GM11168 (cell line): ENCODE measurements around the gene LRRC4B.

Experiments used
- in situ Hi-C: fragments of 300-500 bp; cut with MboI; formaldehyde crosslinking; loops from one replicate; pipeline ENCODE4 v1.12.0; 2022; ENCODE audit warnings: low sequenced_read_pairs; ENCODE audit not compliant: unreplicated experiment

Gene LRRC4B

DNA sequence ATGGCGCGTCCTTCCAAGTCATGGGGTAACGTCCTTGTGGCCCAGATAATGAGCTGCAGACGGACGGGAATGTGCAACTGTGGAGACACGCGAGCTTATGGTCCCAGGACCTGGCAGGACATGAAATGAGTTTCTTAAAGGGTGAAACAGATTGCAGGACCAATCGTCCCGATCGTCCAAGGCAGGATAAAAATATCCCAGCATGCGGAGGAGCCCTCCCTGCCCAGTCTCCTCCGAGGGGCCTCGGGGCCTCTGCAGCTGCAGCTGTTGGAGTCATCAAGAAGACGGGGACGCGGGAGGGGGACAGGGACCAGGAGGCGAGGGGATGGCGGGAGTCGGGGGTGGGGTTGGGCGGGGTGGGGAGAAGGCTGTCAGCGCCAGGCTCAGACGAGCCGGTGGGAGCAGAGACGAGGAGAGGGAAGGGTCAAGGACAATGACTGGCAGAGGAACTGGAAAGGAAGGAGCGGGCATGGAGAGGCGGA, 77.2 kb downstream of the LRRC4B start:
- in situ Hi-C loops = no loop called here

DNA sequence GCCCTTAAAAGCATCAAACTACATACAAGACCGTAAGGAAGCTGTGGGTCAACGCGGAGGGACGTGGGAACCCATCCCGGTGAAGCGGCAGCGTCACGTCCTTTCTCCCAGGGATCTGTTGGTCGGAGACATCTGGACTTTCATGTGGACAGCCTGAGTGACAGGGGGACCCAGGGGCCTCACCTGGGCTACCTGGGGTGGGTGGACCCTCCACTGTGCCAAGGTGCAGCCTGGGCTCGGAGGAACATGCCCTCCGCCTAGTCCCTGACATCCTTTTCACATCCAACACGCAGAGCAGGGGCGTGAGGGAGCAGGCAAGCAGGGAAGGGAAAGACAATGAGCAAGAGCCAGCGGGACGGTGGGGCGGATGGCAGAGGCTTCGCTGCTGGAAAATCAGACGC, 77.8 kb downstream of the LRRC4B start:
- in situ Hi-C loops = no loop called here

DNA sequence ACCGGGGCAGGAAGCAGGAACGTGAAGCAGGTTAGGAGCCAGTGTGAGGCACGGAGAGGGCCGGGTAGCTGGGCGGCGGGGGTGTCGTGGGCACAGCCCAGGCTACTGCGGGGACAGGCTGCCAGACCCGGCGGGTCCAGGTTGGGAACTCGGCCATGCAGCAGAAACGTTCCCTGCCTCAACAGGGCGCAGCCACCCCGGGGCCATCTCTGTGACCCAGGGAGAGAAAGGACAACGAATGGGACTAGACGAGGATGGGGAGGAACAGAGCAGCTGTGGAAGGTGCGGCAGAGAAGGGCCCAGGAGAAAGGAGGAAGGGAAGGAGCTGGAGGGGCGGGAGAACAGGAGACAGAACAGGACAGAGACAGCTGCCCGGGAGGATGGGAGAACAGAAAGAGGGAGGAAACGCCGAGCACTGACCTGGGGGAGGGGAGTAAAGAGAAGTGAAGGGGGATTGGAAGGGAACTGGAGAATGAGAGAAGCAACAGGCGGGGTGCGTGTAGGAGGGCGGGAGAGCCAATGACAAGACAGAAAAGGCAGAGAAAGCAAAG, 78.7 kb downstream of the LRRC4B start:
- in situ Hi-C loops = no loop called here

DNA sequence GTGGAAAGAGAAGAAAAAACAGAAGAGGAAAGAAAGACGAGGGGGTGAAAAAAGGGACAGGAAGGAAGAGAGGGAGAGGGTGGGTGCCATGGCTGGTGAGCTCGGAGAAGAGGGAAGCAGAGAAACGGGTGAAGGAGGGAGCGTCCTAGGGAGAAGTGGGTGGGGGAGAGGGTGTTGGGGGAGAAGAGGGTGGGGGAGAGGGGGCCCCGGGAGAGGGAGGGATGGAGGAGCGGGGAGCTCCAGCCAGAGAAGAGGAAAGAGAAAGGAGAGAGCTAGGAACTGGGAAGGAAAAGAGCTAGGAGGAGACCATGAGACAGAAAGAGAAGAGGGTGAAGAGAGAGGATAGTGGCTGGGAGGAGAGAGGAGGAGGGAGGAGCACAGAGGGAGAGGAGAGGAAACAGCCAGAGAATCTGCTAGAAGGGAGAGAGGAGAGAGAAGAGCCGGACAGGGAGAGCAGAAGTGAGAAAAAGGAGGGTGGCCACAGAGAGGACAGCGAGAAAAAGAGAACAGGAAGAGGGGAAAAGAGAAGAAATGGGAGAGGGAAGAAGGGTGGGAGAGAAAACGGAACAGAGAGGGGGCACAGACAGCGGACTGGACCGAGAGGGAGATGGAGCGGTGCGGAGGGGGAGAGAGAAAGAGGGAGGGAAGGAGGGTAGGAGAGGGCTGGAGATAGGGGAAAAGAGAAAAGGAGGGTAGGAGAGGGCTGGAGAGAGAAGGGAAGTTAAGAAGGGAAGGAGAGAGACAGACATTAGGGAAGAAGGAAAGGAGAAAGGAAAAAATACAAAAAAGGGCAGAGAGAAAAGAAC, 79.6 kb downstream of the LRRC4B start:
- in situ Hi-C loops = no loop called here

DNA sequence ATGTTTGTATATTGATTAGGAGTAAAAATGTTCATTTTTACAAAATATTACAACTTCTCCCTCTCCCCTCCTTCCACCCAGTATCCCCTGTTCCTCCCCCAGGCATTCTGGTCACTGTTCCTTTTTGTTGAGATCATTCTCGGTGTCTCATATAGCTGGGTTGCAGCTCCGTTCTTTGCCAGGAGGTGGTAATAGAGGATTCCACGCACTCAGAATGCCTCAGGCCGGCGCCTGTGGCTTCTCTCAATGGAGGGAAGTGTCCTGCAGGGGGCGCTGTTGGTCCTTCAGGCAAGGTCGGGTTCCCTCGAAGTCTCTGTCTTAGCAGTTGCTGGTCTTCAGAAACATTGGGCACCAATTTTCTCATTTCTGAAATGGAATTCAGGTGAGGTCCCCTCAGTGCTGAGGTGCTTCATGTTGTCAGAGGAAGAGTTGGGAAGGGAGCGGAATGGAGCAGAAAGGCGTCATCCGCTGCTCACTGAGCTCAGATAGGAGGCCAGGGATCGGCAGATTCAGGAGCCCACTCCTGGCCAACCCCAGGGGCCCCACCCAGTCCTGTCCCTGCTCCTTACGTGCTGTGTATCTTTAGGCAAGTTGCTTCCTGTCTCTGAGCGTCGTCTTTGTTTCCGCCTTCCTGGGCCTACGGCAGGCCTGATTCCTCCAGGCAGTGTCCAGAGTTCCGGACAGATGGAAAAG, 81.3 kb downstream of the LRRC4B start:
- in situ Hi-C loops = no loop called here

DNA sequence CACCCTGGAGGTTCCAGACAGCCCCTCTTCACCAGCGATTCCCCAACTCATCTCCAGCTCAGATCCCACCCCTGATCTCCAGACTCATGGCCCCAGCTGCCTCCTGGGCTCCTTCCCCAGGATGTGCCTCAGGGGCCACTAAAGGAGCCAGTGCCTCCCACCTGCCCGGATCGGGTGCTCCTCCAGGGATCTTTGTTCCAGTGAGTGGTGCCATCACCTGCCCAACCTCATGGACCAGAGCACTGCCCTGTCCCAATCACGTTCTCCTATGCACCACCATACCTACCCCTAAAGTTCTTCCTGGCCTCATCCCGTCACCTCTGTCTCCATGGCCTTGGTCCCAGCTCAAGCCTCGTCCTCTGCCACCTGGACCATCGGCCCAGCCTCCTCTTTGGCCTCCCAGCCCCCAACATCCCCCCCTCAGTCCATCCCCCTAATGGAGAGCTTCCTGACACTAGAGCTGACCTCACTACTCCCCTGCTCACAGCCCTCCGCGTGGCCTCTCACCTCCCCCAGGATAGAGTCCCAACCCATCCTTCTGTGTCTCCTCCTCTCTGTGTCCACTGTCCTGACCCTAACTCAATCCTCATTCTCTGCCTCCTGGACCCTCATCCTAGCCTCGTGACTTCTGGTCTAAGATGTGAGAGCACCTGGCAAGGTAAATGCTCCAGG, 82.8 kb downstream of the LRRC4B start:
- in situ Hi-C loops = no loop called here

DNA sequence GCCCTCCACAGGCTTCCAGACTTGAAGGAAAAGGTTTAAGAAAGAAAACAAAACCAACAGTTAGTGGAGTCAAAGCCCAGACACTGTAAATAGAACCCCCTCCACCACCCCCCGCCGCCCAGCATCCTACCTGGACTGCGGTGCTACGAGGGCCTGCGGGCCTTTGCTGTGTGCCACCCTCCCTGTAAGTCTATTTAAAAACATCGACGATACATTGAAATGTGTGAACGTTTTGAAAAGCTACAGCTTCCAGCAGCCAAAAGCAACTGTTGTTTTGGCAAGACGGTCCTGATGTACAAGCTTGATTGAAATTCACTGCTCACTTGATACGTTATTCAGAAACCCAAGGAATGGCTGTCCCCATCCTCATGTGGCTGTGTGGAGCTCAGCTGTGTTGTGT, 85.3 kb downstream of the LRRC4B start:
- in situ Hi-C loops = no loop called here

DNA sequence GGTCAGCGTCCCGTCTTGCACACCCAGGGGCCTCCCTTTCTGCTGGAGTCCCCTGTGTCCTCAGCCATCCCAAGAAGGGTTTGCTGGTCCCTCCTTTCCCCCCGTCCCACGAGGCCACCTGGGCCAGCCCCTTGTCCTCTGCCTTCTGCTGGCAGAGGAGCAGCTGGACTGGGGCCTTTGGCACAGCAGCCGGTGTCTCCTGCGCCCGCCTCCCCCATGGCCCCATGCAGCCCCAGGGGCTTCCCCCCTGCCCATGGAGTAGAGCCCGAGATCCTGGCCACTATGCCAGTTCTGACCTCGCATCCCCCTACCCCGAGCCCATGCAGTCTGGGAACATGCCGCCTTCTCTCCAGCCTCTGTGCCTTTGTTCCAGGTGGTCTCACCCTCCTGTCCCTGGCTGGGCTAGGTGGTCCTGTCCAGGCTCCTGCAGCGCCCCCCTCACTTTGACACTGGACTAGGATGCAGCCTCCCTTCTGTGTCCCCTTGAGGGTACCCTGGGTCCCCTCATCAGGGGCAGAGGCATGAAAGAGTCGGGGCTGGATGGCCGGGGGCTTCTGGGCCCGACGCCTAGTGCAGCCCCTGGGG, 85.9 kb downstream of the LRRC4B start:
- in situ Hi-C loops = no loop called here

DNA sequence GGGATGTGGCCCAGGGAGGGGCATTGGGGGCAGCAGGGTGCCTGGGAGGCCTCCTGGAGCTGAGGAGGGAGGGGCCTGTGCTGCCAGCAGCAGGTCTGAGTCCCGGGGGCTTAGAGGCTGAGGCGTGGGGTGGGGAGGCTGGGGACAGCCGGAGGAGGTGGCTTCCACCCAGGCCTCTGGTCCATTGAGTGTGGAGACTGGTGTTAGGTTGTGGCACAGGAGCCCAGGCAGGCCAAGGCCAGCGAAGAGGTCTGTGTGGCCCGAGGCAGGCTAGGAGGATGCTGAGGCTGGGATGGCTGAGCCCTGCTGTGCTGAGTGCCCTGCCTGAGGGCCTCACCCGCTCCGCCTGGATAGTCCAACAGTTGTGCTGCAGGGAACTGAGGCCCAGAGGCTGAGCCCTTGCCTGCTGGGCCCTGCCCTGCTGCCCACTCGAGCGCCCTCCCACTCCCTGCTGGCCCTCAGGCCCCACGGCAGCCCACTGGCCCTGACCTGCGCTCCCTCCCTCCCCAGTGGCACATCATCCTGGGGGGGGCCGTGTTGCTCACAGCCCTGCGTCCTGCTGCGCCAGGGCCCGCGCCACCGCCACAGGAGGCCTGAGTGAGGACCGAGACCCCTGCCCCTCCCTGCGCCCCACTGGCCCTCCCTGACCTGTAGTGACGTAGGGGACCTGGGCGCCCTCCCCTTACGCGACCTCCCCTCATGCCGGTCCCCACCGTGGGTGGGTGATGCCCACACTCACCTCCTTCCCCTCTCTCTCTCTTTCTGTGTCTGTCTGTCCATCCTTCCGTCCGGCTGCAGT, 86.7 kb downstream of the LRRC4B start:
- in situ Hi-C loops = no loop called here

DNA sequence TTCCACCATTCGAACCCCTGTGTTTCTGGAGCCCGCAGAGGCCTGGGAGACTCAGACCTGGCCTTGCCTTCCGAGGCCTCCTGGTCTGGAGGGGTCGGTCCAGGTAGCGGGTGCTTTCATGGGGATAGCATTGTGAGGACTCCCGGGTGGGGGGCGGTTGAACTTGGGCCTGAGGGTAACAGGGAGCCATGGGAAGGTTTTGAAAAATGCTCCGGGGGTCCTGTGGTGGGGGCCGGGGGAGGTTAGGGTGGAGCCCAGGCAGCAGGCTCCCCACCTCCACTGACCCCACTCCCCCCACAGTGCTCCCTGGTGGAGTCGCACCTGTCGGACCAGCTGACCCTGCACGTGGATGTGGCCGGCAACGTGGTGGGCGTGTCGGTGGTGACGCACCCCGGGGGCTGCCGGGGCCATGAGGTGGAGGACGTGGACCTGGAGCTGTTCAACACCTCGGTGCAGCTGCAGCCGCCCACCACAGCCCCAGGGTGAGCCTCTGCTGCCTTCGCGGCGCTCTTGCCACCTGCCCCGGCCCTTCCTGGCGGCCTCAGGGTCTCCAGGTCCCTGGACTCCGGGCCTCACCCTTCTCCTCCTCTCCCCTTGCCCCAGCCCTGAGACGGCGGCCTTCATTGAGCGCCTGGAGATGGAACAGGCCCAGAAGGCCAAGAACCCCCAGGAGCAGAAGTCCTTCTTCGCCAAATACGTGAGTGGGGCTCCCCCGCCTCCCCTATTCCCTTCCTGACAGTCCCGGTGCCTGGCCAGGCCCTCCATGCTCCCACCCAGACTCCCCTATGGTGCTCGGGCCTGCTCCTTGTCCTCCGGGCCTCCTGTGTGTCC, 87.7 kb downstream of the LRRC4B start:
- in situ Hi-C loops = no loop called here

DNA sequence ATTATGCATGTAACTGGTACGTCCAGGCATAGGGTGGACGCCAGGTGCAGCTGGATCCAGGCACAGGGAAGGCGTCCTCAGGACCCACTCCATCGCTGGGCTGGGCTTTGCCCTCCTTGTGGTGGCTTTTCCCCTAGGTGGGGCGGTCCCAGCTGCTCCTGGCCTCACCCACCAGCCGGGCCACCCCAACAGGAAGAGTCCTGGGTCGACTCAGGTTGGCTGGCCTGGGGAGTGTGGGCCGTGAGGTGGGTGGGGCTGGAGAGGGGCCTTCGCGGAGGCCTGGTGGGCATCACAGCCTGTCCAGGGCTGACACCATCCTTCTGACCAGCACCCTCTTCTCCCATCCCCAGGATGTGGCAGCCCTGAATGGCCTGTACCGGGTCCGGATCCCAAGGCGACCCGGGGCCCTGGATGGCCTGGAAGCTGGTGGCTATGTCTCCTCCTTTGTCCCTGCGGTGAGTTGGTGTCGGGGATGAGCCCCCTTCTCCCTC, 88.4 kb downstream of the LRRC4B start:
- in situ Hi-C loops = no loop called here

DNA sequence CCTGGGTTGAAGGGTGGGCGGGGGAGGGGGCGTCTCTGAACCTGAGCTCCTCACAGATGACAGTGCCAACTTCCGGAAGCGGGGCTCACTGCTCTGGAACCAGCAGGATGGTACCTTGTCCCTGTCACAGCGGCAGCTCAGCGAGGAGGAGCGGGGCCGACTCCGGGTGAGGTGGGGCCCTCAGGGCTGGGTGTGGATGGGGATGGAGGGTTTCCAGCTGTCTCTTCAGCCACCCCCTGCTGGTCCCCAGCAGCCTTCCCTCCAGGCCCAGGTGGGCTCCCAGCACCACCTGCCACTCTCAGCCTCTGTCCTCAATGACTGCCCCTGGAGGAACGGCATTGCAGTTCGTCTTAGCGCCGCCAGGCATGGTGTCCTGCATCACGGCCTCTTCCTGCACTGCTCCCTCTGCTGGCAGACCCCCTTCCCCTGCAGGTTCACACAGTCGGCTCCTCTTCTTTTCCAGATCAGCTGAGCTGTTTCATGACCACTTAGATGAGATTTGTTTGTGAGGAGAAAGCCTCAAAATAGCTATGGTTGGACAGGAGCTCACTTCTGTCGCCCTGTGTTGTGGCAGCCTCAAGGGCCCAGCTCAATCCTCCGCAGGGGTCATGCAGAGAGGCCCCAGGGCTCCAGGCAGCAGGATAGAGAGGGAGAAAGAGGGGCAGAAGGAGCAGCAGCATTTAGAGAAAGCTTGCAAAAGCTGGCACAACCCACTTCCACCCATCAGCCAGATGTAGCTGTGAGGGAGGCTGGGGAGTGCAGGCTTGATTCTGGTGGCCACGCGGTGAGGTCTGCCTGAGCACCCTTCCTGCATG, 89.1 kb downstream of the LRRC4B start:
- in situ Hi-C loops = no loop called here

DNA sequence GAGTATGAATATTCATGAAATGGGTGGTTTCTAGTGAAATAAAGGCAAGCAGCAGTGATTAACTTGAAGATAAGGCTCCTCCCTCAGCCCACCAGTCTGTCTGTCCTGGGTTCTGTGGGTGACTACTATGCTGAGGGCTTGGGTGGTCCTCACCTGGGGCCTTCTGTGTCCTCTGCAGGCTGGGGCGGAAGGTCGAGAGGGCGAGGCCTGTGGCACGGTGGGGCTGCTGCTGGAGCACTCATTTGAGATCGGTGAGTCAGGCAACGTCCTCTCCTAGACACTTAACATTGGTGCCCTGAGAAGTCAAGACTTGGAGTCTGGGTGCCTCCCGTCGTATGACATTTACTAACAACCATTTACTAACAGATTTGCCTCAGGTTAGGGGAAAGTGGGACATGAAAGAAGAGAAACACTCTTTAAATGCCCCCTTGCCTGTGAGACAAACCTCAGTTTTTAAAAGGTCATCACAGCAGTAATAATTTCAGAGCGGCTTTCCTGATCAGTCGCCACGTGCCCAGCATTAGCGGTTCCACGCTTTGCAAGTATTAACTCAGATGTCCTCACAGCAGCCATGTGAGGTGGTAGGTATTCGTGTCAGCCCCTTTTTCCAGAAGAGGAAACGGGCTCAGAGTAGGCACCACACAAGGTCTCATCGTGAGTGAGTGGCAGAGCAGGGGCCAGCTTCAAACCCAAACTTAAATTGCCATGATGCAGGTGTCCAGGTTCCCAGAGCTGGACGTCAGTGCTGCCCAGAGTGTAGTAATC, 90.3 kb downstream of the LRRC4B start:
- in situ Hi-C loops = no loop called here

DNA sequence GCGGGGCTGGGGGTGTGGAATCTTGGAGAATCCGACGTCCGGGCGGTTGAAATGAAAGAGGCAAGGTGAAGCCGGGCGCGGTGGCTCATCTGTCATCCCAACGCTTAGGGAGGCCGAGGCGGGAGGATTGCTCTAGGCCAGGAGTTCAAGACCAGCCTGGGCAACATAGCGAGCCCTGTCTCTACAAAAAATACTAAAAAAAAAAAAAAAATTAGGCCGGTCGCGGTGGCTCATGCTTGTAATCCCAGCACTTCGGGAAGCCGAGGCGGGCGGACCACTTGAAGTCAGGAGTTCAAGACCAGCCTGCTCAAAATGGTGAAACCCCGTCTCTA, 91.4 kb downstream of the LRRC4B start:
- in situ Hi-C loops = no loop called here

DNA sequence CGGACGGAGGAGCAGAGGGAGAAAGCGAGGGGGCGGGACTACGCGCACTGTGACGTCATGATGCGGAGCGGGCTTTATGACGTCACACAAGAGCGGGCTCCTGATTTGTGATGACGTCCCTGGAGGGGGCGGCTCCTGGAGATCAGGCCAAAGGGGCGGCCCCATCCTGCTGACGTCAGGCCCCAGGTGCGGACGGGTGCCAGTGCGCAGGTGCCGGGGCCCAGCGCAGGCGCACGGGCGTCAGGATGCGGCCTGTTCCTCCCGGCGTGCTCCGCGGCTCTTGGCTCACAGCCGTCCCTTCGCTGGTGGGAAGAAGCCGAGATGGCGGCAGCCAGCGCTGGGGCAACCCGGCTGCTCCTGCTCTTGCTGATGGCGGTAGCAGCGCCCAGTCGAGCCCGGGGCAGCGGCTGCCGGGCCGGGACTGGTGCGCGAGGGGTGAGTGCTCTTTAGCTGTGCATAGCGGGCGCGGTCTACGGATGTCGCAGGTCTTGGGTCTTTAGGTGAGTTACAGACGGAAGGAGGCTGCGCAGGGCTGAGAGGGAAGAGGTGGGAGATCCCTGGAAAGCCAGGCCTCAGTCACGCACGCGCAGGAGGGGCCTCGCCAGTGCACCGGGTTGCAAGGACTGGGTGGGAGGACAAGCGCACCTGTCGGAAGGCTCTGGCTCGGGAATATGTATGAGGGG, 91.9 kb downstream of the LRRC4B start, which contains the start of the genes EMC10 and GARIN5A:
TSS of gene EMC10 (plus strand) at position 284 of the 683 bp plus-strand sequence. CDS start at position 322, 38 bp downstream.
TSS of gene GARIN5A (minus strand) at position 625 of the 683 bp plus-strand sequence. CDS start at position 165, 460 bp downstream.
- in situ Hi-C loops = no loop called here

DNA sequence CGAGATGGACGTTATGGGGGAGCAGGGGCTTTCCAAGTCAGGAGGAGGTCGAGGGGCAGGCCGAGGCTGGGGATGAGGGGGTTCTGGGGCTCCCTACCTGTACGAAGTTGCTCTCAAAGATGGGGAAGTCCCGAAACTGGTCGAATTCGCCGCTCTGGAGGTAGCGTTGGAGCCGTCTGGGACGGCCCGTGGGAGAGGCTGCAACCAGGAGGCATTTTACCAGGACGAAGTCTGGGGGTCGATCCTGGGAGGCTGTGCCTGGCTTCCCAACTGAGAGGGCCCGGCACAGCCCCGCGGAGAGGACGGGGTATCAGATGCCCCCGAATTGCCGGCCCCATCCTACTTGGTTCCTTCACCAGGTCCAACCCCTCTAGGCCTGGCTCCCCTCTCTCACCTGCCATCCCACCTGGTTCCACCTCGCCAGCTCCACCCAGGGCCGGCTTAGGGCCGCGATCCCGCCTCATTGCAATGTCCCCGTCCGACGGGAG, 92.5 kb downstream of the LRRC4B start:
- in situ Hi-C loops = no loop called here
